HG02884 (cell line): ENCODE measurements around the gene ACP2.
"Not testable (repeated sequence)": the region's sequence is repeated elsewhere in the genome, so short reads cannot be mapped to it uniquely, and the experiment has no call there.

Source experiments
- ATAC-seq: cut with Tn5 transposase; IDR thresholded peaks from one replicate; pipeline ENCODE4 v1.9.1; 2021; ENCODE audit warnings: mild to moderate bottlenecking, moderate library complexity; ENCODE audit not compliant: unreplicated experiment

The ACP2 gene

GRCh38 chr11:47208008-47208552, 40.5 kb downstream of the ACP2 start:
- ATAC-seq: not testable (repeated sequence)

GRCh38 chr11:47207459-47207858, 41.2 kb downstream of the ACP2 start:
- no peak for ATAC-seq

- not testable (repeated sequence) for ATAC-seq
These were observed 42.0 kb downstream of the ACP2 start for GRCh38 chr11:47206577-47206976.

- no peak for ATAC-seq
These were observed 44.0 kb downstream of the ACP2 start for GRCh38 chr11:47204637-47204989.

- ATAC-seq: no peak
These were observed 46.0 kb downstream of the ACP2 start for GRCh38 chr11:47202576-47202975.

GRCh38 chr11:47201015-47201414, 47.6 kb downstream of the ACP2 start:
- ATAC-seq: no peak

- ATAC-seq: not testable (repeated sequence)
These were observed 50.5 kb downstream of the ACP2 start for GRCh38 chr11:47198161-47198560.

- no peak for ATAC-seq
These were observed 56.5 kb downstream of the ACP2 start for GRCh38 chr11:47192111-47192510.

- ATAC-seq: not testable (repeated sequence)
These were observed 57.5 kb downstream of the ACP2 start for GRCh38 chr11:47191137-47191536.
